ENCODE results near the gene STAT1.

STAT1 gene

GRCh38 chr2:190953257-190953656 lies 60.7 kb downstream of the STAT1 start:
- Histone ChIP-seq H3K4me3 (ENCODE audit: low read depth in 1 of 2, low read length in 2 of 2) (no peak overlapping the region), H3K9me3 (ENCODE audit: insufficient read depth, low read length, severe bottlenecking) (no peaks in the 10 kb centered on the region), H3K4me2 (ENCODE audit: insufficient read depth, low read length) (no peak overlapping the region), H3K9ac (ENCODE audit: low read depth, low read length) (no peak overlapping the region), H3K36me3 (ENCODE audit: insufficient read depth, low read length) (no peaks in the 10 kb centered on the region), H3K79me2 (ENCODE audit: insufficient read depth, low read length) (no peaks in the 10 kb centered on the region), H3K27ac (ENCODE audit: low read length) (no peak overlapping the region), H3K4me1 (ENCODE audit: insufficient read depth, low read length) (peaks cover 7% of the 10 kb centered on the region), H2AFZ (ENCODE audit: low read depth, low read length) (no peak overlapping the region), H4K20me1 (ENCODE audit: insufficient read depth, low read length) (no peaks in the 10 kb centered on the region), H3K27me3 (ENCODE audit: insufficient read depth, low read length, poor library complexity) (no peaks in the 10 kb centered on the region)
- TF ChIP-seq EZH2 (IDR thresholded peaks at IDR 0.05; ENCODE audit: borderline replicate concordance, low read depth, low read length, severe bottlenecking) (no peak), CTCF (IDR thresholded peaks at IDR 0.05; ENCODE audit: borderline replicate concordance, extremely low read depth, low read length, poor library complexity, severe bottlenecking) (no peak)
- ATAC-seq (ENCODE audit: insufficient read depth, low read depth) (no peak), DNase-seq (no peak)

- Histone ChIP-seq H4K20me1 (ENCODE audit: insufficient read depth, low read length) (no peaks in the 10 kb centered on the region), H2AFZ (ENCODE audit: low read depth, low read length) (no peak overlapping the region), H3K36me3 (ENCODE audit: insufficient read depth, low read length) (no peaks in the 10 kb centered on the region), H3K27ac (ENCODE audit: low read length) (no peak overlapping the region), H3K79me2 (ENCODE audit: insufficient read depth, low read length) (no peaks in the 10 kb centered on the region), H3K4me2 (ENCODE audit: insufficient read depth, low read length) (no peak overlapping the region), H3K4me3 (ENCODE audit: low read depth in 1 of 2, low read length in 2 of 2) (no peak overlapping the region), H3K27me3 (ENCODE audit: insufficient read depth, low read length, poor library complexity) (no peaks in the 10 kb centered on the region), H3K4me1 (ENCODE audit: insufficient read depth, low read length) (peaks cover 25% of the 10 kb centered on the region), H3K9me3 (ENCODE audit: insufficient read depth, low read length, severe bottlenecking) (no peaks in the 10 kb centered on the region), H3K9ac (ENCODE audit: low read depth, low read length) (no peak overlapping the region)
- TF ChIP-seq CTCF (IDR thresholded peaks at IDR 0.05; ENCODE audit: borderline replicate concordance, extremely low read depth, low read length, poor library complexity, severe bottlenecking) = no peak
- TF ChIP-seq EZH2 (IDR thresholded peaks at IDR 0.05; ENCODE audit: borderline replicate concordance, low read depth, low read length, severe bottlenecking) = no peak
- ATAC-seq (ENCODE audit: insufficient read depth, low read depth) (no peak), DNase-seq (no peak)
These were observed 63.4 kb downstream of the STAT1 start for GRCh38 chr2:190950566-190950991.

DNA sequence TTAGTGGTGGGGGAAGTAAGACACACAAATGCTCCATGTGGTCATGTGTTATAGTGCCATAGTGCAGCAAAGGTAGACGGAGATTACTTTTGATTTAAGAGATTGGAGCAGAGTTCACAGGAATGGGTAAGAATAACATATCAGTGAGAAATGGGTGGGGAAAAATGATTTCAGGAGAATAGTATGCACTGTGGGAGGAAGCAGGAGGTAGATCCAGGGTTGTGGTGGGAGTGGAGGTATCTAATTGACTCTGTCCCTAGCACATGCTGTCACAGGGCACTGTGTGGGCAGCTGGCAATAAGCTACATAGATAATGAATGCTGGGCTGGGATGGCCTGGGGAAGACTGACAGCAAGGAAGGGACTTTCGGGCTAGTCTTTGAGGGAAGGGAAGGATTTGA lies 65.3 kb downstream of the STAT1 start:
- ATAC-seq (ENCODE audit: insufficient read depth, low read depth) = no peak
- no peak for DNase-seq
- peak overlapping the region; percentile 63; the same call in 1 of the 2 replicates for H3K4me2 ChIP-seq (ENCODE audit: insufficient read depth, low read length)
- TF ChIP-seq CTCF (IDR thresholded peaks at IDR 0.05; ENCODE audit: borderline replicate concordance, extremely low read depth, low read length, poor library complexity, severe bottlenecking) (no peak), EZH2 (IDR thresholded peaks at IDR 0.05; ENCODE audit: borderline replicate concordance, low read depth, low read length, severe bottlenecking) (no peak)
- H3K4me3 ChIP-seq (ENCODE audit: low read depth in 1 of 2, low read length in 2 of 2) = no peak overlapping the region
- H3K27me3 ChIP-seq (ENCODE audit: insufficient read depth, low read length, poor library complexity) = no peaks in the 10 kb centered on the region
- no peak overlapping the region for H3K9ac ChIP-seq (ENCODE audit: low read depth, low read length)
- no peak overlapping the region for H3K27ac ChIP-seq (ENCODE audit: low read length)
- H3K79me2 ChIP-seq (ENCODE audit: insufficient read depth, low read length) = no peaks in the 10 kb centered on the region
- peaks cover 25% of the 10 kb centered on the region for H3K4me1 ChIP-seq (ENCODE audit: insufficient read depth, low read length)
- H4K20me1 ChIP-seq (ENCODE audit: insufficient read depth, low read length) = no peaks in the 10 kb centered on the region
- H3K9me3 ChIP-seq (ENCODE audit: insufficient read depth, low read length, severe bottlenecking) = no peaks in the 10 kb centered on the region
- no peak overlapping the region for H2AFZ ChIP-seq (ENCODE audit: low read depth, low read length)
- no peaks in the 10 kb centered on the region for H3K36me3 ChIP-seq (ENCODE audit: insufficient read depth, low read length)
